Measurements from ENCODE around the gene S100A11.

DNA sequence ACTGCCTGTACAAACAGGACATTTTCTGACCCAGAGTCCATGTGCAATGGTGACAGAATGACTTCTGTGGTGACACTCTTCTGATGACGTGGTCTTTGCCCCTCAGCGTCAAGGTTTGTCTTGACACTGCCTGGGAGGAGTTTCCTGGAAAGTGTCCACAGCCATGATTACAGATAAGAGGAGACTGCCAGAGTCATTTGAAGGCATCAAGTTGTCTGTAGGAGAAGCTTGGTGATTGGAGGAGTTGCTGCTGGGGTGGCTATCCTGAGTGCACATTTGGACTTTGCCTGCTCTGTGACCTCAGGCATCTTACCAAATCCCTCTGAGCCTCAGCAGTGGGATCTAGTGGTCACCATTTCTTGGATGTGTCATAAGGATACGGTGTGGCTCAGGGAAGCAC, 34.3 kb upstream of the S100A11 start:
- TF ChIP-seq CTCF (IDR thresholded peaks at IDR 0.05) (no peak), POLR2A (IDR thresholded peaks at IDR 0.05) (no peak)

All from ovary (tissue), 3 donors.